ENCODE measurements around the gene GYPB. TPM values are rescaled to one million over a fixed set of nuclear protein-coding genes. Genes with fewer than 3 reads are reported as not detected.
A peak's percentile ranks its signal among the peaks of the same experiment; 100 is the strongest.
"Not testable (repeated sequence)": the region's sequence is repeated elsewhere in the genome, so short reads cannot be mapped to it uniquely, and the experiment has no call there.

The GYPB gene
- total and polyA plus RNA-seq, 2 donors (not counting 1 experiment from before 2014, with no cell fraction given) = not detected

DNA sequence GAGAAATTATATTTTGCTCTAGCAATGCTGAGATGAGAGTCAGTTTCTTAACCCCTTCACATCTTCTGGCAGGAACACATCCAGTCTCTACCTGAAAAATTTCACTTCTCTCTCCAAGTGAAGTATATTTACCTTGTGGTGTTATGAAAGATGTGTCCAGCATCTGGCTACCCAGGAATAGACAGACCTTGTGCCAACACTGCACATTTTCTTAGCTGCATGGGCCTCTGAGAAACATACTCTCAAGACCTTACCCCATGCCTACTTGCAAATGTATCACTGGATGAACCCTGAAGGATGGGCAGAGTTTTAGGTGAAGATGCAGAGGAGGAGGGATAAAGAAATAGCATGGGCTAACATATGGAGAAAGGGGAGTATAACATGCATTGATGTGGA lies 13.6 kb downstream of the GYPB start:
- not testable (repeated sequence) for H3K27ac ChIP-seq (ENCODE audit: insufficient read depth, low read length); H3K27me3 ChIP-seq (ENCODE audit: control insufficient read depth, insufficient read depth, low read length); H4K20me1 ChIP-seq (ENCODE audit: control insufficient read depth, extremely low read depth, insufficient read depth, low read length); H3K4me3 ChIP-seq (replicated peaks in 1 of 4; ENCODE audit: control extremely low read depth in 1 of 4, insufficient read depth in 1 of 4, low read depth in 3 of 4, low read length in 4 of 4); H3K9ac ChIP-seq (ENCODE audit: insufficient read depth, low read length); H3K4me2 ChIP-seq (ENCODE audit: extremely low read depth, insufficient read depth, low read length); H3K9me3 ChIP-seq (ENCODE audit: control insufficient read depth, insufficient read depth, low read depth, low read length); DNase-seq (ENCODE audit: low read depth in 2 of 2); H3K36me3 ChIP-seq (ENCODE audit: control insufficient read depth, insufficient read depth, low read length); H3K79me2 ChIP-seq (ENCODE audit: control insufficient read depth, insufficient read depth, low read length); H2AFZ ChIP-seq (ENCODE audit: low read length); H3K4me1 ChIP-seq (ENCODE audit: control insufficient read depth, extremely low read depth, insufficient read depth, low read length)

DNA sequence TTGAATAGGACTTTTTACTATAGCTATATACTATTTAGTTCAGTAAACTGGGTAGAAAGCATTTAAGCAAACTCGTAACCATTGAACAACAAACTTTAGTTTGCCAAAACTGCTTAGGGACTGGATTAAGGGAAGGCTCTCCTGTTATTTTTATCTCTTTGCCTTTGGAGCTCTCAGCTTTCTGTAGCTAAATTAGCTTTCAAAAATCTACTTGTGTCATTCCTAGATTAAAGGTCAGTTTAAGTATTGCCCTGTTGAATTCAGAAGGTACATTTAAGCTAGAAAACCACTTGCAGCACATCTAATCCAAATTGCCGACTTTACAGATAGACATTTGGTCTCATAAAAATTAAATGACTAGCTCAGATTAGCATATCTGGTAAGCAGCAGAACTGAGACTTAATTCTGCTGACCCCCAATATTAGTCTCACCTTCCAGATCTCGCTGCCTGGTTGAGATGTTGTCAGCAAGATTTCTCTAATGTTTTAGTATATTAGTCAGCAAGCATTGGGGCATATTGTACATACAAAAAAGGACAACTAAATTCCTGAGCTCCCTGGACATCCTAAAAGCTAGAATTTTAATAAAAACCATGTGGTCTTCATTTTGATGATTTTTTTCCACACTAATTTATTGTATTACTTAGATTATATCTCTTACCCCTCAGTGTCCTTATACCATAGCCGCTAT lies 14.2 kb downstream of the GYPB start:
- H3K9me3 ChIP-seq (ENCODE audit: control insufficient read depth, insufficient read depth, low read depth, low read length); H2AFZ ChIP-seq (ENCODE audit: low read length); H3K4me3 ChIP-seq (replicated peaks in 1 of 4; ENCODE audit: control extremely low read depth in 1 of 4, insufficient read depth in 1 of 4, low read depth in 3 of 4, low read length in 4 of 4); H3K9ac ChIP-seq (ENCODE audit: insufficient read depth, low read length); H3K4me1 ChIP-seq (ENCODE audit: control insufficient read depth, extremely low read depth, insufficient read depth, low read length); H3K36me3 ChIP-seq (ENCODE audit: control insufficient read depth, insufficient read depth, low read length); H3K4me2 ChIP-seq (ENCODE audit: extremely low read depth, insufficient read depth, low read length); H3K79me2 ChIP-seq (ENCODE audit: control insufficient read depth, insufficient read depth, low read length); H4K20me1 ChIP-seq (ENCODE audit: control insufficient read depth, extremely low read depth, insufficient read depth, low read length); H3K27me3 ChIP-seq (ENCODE audit: control insufficient read depth, insufficient read depth, low read length); H3K27ac ChIP-seq (ENCODE audit: insufficient read depth, low read length): not testable (repeated sequence)
- peak in 1 of 2 donors; percentile 26 for DNase-seq (ENCODE audit: low read depth in 2 of 2)

DNA sequence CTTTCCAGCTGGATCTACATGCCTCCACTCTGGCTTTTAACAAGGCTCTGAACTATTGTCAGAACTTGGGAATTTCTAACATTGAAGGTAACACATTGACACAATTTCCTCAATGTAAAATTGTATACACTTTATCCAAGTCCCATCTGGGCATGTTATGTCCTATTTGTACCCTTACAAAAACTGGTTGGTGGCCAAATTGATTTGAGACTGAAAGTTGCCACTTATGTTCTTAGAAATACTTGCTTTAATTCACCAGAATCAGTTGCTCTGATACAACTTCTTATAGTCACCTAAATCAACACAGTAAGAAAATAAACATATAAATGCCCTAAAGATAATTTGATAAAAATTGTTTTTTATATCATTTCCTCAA lies 15.3 kb downstream of the GYPB start:
- not testable (repeated sequence) for H3K4me3 ChIP-seq (replicated peaks in 1 of 4; ENCODE audit: control extremely low read depth in 1 of 4, insufficient read depth in 1 of 4, low read depth in 3 of 4, low read length in 4 of 4); H3K9ac ChIP-seq (ENCODE audit: insufficient read depth, low read length); H3K9me3 ChIP-seq (ENCODE audit: control insufficient read depth, insufficient read depth, low read depth, low read length)

DNA sequence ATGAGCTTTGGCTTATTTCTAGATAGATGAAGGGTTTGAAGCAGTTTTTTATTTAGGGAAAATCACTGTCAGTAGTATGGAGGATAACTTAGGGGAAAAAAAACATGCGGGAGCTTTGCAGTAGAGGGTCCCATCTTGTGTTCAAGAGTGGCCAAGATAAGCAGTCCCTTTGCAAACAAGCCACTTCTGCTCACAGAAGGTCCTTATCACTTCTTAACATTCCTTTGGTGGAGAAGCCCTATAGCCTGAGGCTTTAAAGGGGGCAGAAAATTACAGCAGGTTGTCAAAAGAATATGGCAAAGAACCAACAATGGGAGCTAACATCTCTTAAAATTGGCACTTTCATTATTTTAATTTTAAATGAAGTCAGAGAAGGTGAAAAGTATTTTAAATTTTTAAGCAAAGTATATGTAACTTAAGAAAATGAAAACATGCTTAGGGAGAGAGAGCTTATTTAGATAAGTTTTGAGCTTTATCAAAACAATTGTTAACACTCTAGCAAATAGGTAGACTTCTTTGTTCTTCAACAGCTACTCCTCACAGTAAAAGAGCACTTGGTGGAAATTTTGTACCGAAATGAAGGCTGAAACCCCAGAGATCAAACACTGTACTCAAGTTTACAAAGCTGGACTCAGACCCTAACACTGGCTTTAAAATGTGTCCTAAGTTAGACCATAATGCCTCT lies 15.8 kb downstream of the GYPB start:
- not testable (repeated sequence) for H3K36me3 ChIP-seq (ENCODE audit: control insufficient read depth, insufficient read depth, low read length); H2AFZ ChIP-seq (ENCODE audit: low read length); H3K79me2 ChIP-seq (ENCODE audit: control insufficient read depth, insufficient read depth, low read length); H4K20me1 ChIP-seq (ENCODE audit: control insufficient read depth, extremely low read depth, insufficient read depth, low read length); H3K9ac ChIP-seq (ENCODE audit: insufficient read depth, low read length); H3K4me2 ChIP-seq (ENCODE audit: extremely low read depth, insufficient read depth, low read length); H3K4me3 ChIP-seq (replicated peaks in 1 of 4; ENCODE audit: control extremely low read depth in 1 of 4, insufficient read depth in 1 of 4, low read depth in 3 of 4, low read length in 4 of 4); H3K27ac ChIP-seq (ENCODE audit: insufficient read depth, low read length); DNase-seq (ENCODE audit: low read depth in 2 of 2); H3K27me3 ChIP-seq (ENCODE audit: control insufficient read depth, insufficient read depth, low read length); H3K4me1 ChIP-seq (ENCODE audit: control insufficient read depth, extremely low read depth, insufficient read depth, low read length); H3K9me3 ChIP-seq (ENCODE audit: control insufficient read depth, insufficient read depth, low read depth, low read length)

More for the DNA sequence above, 15.3 kb downstream of the GYPB start:
- H3K36me3 ChIP-seq (ENCODE audit: control insufficient read depth, insufficient read depth, low read length); H3K79me2 ChIP-seq (ENCODE audit: control insufficient read depth, insufficient read depth, low read length); H3K4me1 ChIP-seq (ENCODE audit: control insufficient read depth, extremely low read depth, insufficient read depth, low read length); H2AFZ ChIP-seq (ENCODE audit: low read length); H3K27ac ChIP-seq (ENCODE audit: insufficient read depth, low read length); H3K27me3 ChIP-seq (ENCODE audit: control insufficient read depth, insufficient read depth, low read length); DNase-seq (ENCODE audit: low read depth in 2 of 2); H3K4me2 ChIP-seq (ENCODE audit: extremely low read depth, insufficient read depth, low read length); H4K20me1 ChIP-seq (ENCODE audit: control insufficient read depth, extremely low read depth, insufficient read depth, low read length): not testable (repeated sequence)

DNA sequence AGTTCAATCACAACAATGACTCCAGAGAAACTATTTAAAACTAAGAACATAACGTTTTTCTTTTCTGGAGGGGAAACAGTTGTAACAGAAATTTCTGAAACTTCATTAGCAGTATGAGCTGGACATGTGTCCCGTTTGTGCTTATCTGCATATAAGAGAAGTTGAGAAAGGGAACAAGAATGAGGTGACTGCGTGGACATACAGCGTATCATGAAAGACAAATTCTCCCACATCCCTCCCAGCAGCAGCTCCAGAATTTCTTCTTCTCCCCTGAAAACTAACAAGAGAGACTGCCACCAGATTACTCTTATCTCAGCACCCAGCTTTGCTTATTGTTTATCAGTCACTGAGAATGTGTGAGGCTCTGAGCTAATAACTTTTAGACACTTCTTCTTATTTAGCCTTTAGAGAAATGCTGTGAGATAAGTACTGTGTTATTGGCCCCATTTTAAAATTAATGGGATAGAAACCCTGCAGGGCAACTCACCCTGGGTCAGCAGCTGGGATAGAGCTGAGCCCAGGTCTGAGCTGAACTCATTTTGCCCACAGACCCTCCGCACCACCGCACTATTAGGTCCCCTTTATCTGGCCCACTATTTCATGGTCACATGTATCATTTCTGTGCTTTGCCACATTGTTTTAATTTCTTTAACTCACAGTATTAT lies 18.7 kb downstream of the GYPB start:
- H4K20me1 ChIP-seq (ENCODE audit: control insufficient read depth, extremely low read depth, insufficient read depth, low read length); H3K27me3 ChIP-seq (ENCODE audit: control insufficient read depth, insufficient read depth, low read length); H3K79me2 ChIP-seq (ENCODE audit: control insufficient read depth, insufficient read depth, low read length); H3K9ac ChIP-seq (ENCODE audit: insufficient read depth, low read length); H3K9me3 ChIP-seq (ENCODE audit: control insufficient read depth, insufficient read depth, low read depth, low read length); H3K4me3 ChIP-seq (replicated peaks in 1 of 4; ENCODE audit: control extremely low read depth in 1 of 4, insufficient read depth in 1 of 4, low read depth in 3 of 4, low read length in 4 of 4); H3K27ac ChIP-seq (ENCODE audit: insufficient read depth, low read length); H3K4me1 ChIP-seq (ENCODE audit: control insufficient read depth, extremely low read depth, insufficient read depth, low read length); H2AFZ ChIP-seq (ENCODE audit: low read length); H3K36me3 ChIP-seq (ENCODE audit: control insufficient read depth, insufficient read depth, low read length); H3K4me2 ChIP-seq (ENCODE audit: extremely low read depth, insufficient read depth, low read length); DNase-seq (ENCODE audit: low read depth in 2 of 2): not testable (repeated sequence)

DNA sequence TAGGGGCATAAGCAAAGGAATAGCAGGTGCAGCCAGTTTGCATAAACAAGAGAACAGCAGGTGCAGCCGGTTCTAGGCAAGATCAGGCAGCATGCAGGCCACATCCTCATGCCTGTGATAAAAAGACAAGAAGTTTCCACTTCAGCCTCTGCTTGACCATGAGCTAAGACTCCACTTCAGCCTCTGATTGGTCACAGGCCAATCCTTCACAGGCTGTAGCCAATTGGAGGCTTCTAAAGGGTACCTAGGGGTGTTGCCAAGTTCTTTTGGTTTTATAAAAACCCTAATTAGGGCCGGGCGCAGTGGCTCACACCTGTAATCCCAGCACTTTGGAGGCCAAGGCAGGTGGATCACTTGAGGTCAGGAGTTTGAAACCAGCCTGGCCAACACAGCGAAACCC lies 23.0 kb downstream of the GYPB start:
- DNase-seq (ENCODE audit: low read depth in 2 of 2); H3K9me3 ChIP-seq (ENCODE audit: control insufficient read depth, insufficient read depth, low read depth, low read length); H3K79me2 ChIP-seq (ENCODE audit: control insufficient read depth, insufficient read depth, low read length); H3K9ac ChIP-seq (ENCODE audit: insufficient read depth, low read length); H3K4me2 ChIP-seq (ENCODE audit: extremely low read depth, insufficient read depth, low read length); H3K4me1 ChIP-seq (ENCODE audit: control insufficient read depth, extremely low read depth, insufficient read depth, low read length); H4K20me1 ChIP-seq (ENCODE audit: control insufficient read depth, extremely low read depth, insufficient read depth, low read length); H3K36me3 ChIP-seq (ENCODE audit: control insufficient read depth, insufficient read depth, low read length); H3K4me3 ChIP-seq (replicated peaks in 1 of 4; ENCODE audit: control extremely low read depth in 1 of 4, insufficient read depth in 1 of 4, low read depth in 3 of 4, low read length in 4 of 4); H3K27me3 ChIP-seq (ENCODE audit: control insufficient read depth, insufficient read depth, low read length); H3K27ac ChIP-seq (ENCODE audit: insufficient read depth, low read length); H2AFZ ChIP-seq (ENCODE audit: low read length): not testable (repeated sequence)

Measured in fibroblast of lung (primary cell).